ENCODE measurements around the gene YTHDF1. TPM values are rescaled to one million over a fixed set of nuclear protein-coding genes. Genes with fewer than 3 reads are reported as not detected.

Gene YTHDF1
- total and polyA plus RNA-seq, 2 of the 8 experiments (the other 6 are each of a cell fraction or from before 2014, with no cell fraction given) = 32.8 to 66.0 TPM

GRCh38 chr20:63204362-63204761, 11.6 kb downstream of the YTHDF1 start:
- 94% methylated on average over 5 of the region's 5 CpGs; no CpG with 5 or more reads in 1 of the 2 experiments for whole genome bisulfite sequencing, 2 experiments (ENCODE audit: extremely low coverage in 1 of 2, insufficient coverage in 1 of 2, insufficient read length in 1 of 2, insufficient replicate concordance in 2 of 2, low coverage in 1 of 2, low lambda C conversion rate in 2 of 2, missing lambda C conversion rate in 1 of 2)
- peaks cover 39 to 68% of the 10 kb centered on the region in 2 experiments for H4K20me1 ChIP-seq (replicated peaks in 1 of 2; ENCODE audit: control insufficient read depth in 1 of 2, insufficient read depth in 2 of 2, low read length in 2 of 2)
- CTCF ChIA-PET (ENCODE audit: partially characterized antibody) = interaction anchor here (0.6 to 1.6 kb wide), 6 partner anchors 8 to 98 kb away, joined by 3 to 8 read pairs (median 5); no protein-coding TSS in a partner anchor
- TF ChIP-seq SAP30 (IDR thresholded peaks at IDR 0.05; ENCODE audit: insufficient read depth, insufficient replicate concordance, low read length) = no peak
- TF ChIP-seq ZNF274 (IDR thresholded peaks at IDR 0.05; ENCODE audit: borderline replicate concordance, extremely low read depth, low read length) = no peak
- no peak for TF ChIP-seq NRF1 (IDR thresholded peaks at IDR 0.05; ENCODE audit: low read depth, low read length)
- no peak for TF ChIP-seq NANOG (IDR thresholded peaks at IDR 0.05; ENCODE audit: insufficient read depth, low read depth, low read length, poor library complexity, severe bottlenecking)
- TF ChIP-seq ATF2 (IDR thresholded peaks at IDR 0.05; ENCODE audit: low read length) = no peak
- TF ChIP-seq TCF12 (IDR thresholded peaks at IDR 0.05; ENCODE audit: low read depth, low read length) = no peak
- no peak for TF ChIP-seq E2F6 (IDR thresholded peaks at IDR 0.05)
- TF ChIP-seq EZH2 (IDR thresholded peaks at IDR 0.05; ENCODE audit: low read depth, low read length, severe bottlenecking) = no peak
- TF ChIP-seq KDM4A (IDR thresholded peaks at IDR 0.05; ENCODE audit: low read depth, low read length, severe bottlenecking) = no peak
- TF ChIP-seq CREB1 (IDR thresholded peaks at IDR 0.05) = no peak
- no peak for TF ChIP-seq RXRA (IDR thresholded peaks at IDR 0.05; ENCODE audit: insufficient read depth, low read depth, low read length)

More at GRCh38 chr20:63204362-63204761, 11.6 kb downstream of the YTHDF1 start:
- H3K27me3 ChIP-seq (replicated peaks in 1 of 4; ENCODE audit: control insufficient read depth in 3 of 4, extremely low read depth in 1 of 4, insufficient read depth in 3 of 4, low read length in 3 of 4) = no peaks in the 10 kb centered on the region
- H4K91ac ChIP-seq (replicated peaks; ENCODE audit: insufficient read length, low read length) = no peak overlapping the region
- H2AK5ac ChIP-seq (ENCODE audit: low read depth, low read length) = no peak overlapping the region
- FAIRE-seq = no peak
- H2BK5ac ChIP-seq (ENCODE audit: low read depth, low read length) = no peak overlapping the region
- POLR2A ChIA-PET (ENCODE audit: partially characterized antibody) = interaction anchor here (0.7 to 1.8 kb wide), 3 partner anchors 9 to 21 kb away, joined by 3 to 5 read pairs (median 3); no protein-coding TSS in a partner anchor
- H3K36me3 ChIP-seq (ENCODE audit: control insufficient read depth in 2 of 4, insufficient read depth in 4 of 4, low read length in 3 of 4) = peaks cover 28 to 53% (median 44%) of the 10 kb centered on the region in 4 experiments
- no peak overlapping the region for H2BK12ac ChIP-seq (ENCODE audit: low read depth, low read length)
- no peak overlapping the region for H3K56ac ChIP-seq (replicated peaks; ENCODE audit: insufficient read length, low read depth, low read length)
- H3K9ac ChIP-seq (replicated peaks in 1 of 4; ENCODE audit: extremely low read depth in 1 of 4, low read depth in 3 of 4, low read length in 3 of 4) = no peak overlapping the region
- no peak overlapping the region for H2BK15ac ChIP-seq (ENCODE audit: low read length)
- no peak overlapping the region for H4K5ac ChIP-seq (ENCODE audit: insufficient read length, low read depth, low read length)
- no peak overlapping the region for H4K8ac ChIP-seq (ENCODE audit: extremely low read depth, insufficient read depth, low read length)
- H3K79me1 ChIP-seq (ENCODE audit: low read depth, low read length) = peaks cover 14% of the 10 kb centered on the region
- H3K4me1 ChIP-seq (replicated peaks in 1 of 4; ENCODE audit: control insufficient read depth in 3 of 4, insufficient read depth in 4 of 4, low read length in 3 of 4) = no peaks in the 10 kb centered on the region
- H3K4me3 ChIP-seq (ENCODE audit: extremely low read depth in 1 of 4, insufficient read depth in 2 of 4, low read depth in 3 of 4, low read length in 4 of 4) = no peak overlapping the region
- H3K18ac ChIP-seq (ENCODE audit: extremely low read depth, low read length) = no peak overlapping the region
- no peaks in the 10 kb centered on the region for H3K23me2 ChIP-seq (ENCODE audit: low read depth, low read length)
- no peak overlapping the region for H3K23ac ChIP-seq (ENCODE audit: insufficient read length)
- H3K4me2 ChIP-seq (ENCODE audit: insufficient read depth in 1 of 2, low read depth in 2 of 2, low read length in 2 of 2) = no peak overlapping the region
- no peak overlapping the region; the same call in 1 of the 2 replicates for H3K27ac ChIP-seq (ENCODE audit: low read depth, low read length)
- no peak overlapping the region for H2BK20ac ChIP-seq (ENCODE audit: low read length)
- H2AFZ ChIP-seq (ENCODE audit: low read length) = no peak overlapping the region
- DNase-seq (ENCODE audit: low read depth in 1 of 2, low spot score in 2 of 2) = no peak
- no peak overlapping the region for H3K14ac ChIP-seq (ENCODE audit: insufficient read length)
- no peak overlapping the region for H2BK120ac ChIP-seq (replicated peaks; ENCODE audit: low read depth, low read length)
- peaks cover 23 to 95% of the 10 kb centered on the region in 2 experiments for H3K79me2 ChIP-seq (ENCODE audit: control insufficient read depth in 1 of 2, insufficient read depth in 2 of 2, low read length in 2 of 2)
- no peak overlapping the region for H3K4ac ChIP-seq (replicated peaks; ENCODE audit: insufficient read length, low read depth, low read length)
- no peaks in the 10 kb centered on the region for H3K9me3 ChIP-seq (ENCODE audit: insufficient read depth in 2 of 2, low read depth in 1 of 2, low read length in 1 of 2)

All from H1 (cell line).